ENCODE data around the gene DUSP14. TPM values are rescaled to one million over a fixed set of nuclear protein-coding genes. Genes with fewer than 3 reads are reported as not detected.

DUSP14 gene
- total RNA-seq, 1 experiment from 2014 or later = 56.2 TPM

DNA sequence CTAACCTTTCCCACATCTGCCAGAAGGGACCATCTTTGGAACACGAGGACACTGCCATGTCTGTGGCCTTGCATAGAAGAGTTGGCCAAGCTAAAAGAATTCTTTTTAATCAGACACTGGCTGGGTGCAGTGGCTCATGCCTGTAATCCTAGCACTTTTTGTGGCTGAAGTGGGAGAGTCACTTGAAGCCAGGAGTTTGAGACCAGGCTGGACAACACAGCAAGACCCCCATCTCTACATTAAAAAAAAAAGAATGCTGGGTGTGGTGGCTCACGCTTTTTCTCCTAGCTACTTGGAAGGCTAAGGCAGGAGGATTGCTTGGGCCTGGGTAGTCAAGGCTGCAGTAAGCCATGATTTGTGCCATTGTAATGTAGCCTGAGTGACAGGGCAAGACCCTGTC, 9.3 kb upstream of the DUSP14 start:
- no peak overlapping the region for H3K27ac ChIP-seq (ENCODE audit: low read length)
- H3K9ac ChIP-seq (ENCODE audit: low read length) = no peak overlapping the region
- TF ChIP-seq, protein P1, sequence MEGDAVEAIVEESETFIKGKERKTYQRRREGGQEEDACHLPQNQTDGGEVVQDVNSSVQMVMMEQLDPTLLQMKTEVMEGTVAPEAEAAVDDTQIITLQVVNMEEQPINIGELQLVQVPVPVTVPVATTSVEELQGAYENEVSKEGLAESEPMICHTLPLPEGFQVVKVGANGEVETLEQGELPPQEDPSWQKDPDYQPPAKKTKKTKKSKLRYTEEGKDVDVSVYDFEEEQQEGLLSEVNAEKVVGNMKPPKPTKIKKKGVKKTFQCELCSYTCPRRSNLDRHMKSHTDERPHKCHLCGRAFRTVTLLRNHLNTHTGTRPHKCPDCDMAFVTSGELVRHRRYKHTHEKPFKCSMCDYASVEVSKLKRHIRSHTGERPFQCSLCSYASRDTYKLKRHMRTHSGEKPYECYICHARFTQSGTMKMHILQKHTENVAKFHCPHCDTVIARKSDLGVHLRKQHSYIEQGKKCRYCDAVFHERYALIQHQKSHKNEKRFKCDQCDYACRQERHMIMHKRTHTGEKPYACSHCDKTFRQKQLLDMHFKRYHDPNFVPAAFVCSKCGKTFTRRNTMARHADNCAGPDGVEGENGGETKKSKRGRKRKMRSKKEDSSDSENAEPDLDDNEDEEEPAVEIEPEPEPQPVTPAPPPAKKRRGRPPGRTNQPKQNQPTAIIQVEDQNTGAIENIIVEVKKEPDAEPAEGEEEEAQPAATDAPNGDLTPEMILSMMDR (conservative IDR thresholded peaks at IDR 0.05; ENCODE audit: low read depth, low read length) = no peak
- TF ChIP-seq EZH2 (IDR thresholded peaks at IDR 0.05; ENCODE audit: low read length, unreplicated experiment) = no peak
- no peak for TF ChIP-seq EZH2phosphoT487 (IDR thresholded peaks at IDR 0.05; ENCODE audit: borderline replicate concordance, low read length)
- peaks cover 11% of the 10 kb centered on the region; the same call in 1 of the 2 replicates for H3K36me3 ChIP-seq (ENCODE audit: low read depth, low read length)
- POLR2A ChIA-PET (ENCODE audit: unreplicated experiment) = no interaction called here
- no peak for DNase-seq
- CTCF ChIA-PET = no interaction called here
- H3K4me2 ChIP-seq (ENCODE audit: low read length) = no peak overlapping the region
- H3K79me2 ChIP-seq (ENCODE audit: low read length) = no peaks in the 10 kb centered on the region
- no peaks in the 10 kb centered on the region for H3K9me3 ChIP-seq (ENCODE audit: low read length)
- no peak overlapping the region for H3K4me3 ChIP-seq (ENCODE audit: low read length)
- no peak overlapping the region for H2AFZ ChIP-seq (ENCODE audit: low read length)
- ATAC-seq = no peak
- intact Hi-C loops (cut with micrococcal nuclease) = loop anchor here (10.0 kb wide), 1 partner anchor 76 kb away; the partner anchor contains the start of genes ACACA and TADA2A
- no peaks in the 10 kb centered on the region for H4K20me1 ChIP-seq (ENCODE audit: low read length)
- no peaks in the 10 kb centered on the region for H3K27me3 ChIP-seq (ENCODE audit: low read length)
- H3K4me1 ChIP-seq (ENCODE audit: insufficient read depth, low read length) = peaks cover 25% of the 10 kb centered on the region
- no peaks in the 10 kb centered on the region for H3K9me2 ChIP-seq (replicated peaks; ENCODE audit: low read length)
- no peaks in the 10 kb centered on the region for H3F3A ChIP-seq (ENCODE audit: low read length, unreplicated experiment)
- no TSS peak for BruUV-seq (replicated peaks)

DNA sequence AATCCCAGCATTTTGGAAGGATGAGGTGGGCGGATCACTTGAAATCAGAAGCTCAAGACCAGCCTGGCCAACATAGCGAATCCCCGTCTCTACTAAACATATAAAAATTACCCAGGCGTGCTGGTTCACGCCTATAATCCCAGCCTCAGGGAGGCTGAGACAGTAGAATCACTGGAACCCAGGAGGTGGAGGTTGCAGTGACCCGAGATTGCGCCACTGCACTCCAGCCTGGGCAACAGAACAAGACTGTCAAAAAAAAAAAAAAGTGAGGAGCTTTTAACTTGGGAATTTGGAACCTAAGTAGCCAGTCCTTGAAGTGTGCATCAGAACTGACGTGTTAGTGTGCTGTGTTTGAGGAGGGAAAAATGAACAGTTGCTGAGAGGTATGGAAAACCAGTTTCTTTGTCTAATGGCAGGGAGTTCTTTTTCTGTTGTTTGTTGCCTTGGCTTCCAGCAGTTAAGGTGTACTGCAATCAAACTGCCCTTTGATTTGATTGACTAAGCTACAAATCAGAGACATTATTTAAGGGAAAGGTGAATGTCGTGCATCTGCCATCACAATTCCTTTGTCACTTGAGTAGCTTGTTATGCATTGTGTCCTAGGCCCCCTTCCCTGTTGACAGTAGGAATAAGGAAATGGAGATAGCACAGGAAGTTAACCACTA, 8.6 kb upstream of the DUSP14 start:
- Histone ChIP-seq H3K4me2 (ENCODE audit: low read length) (no peak overlapping the region), H4K20me1 (ENCODE audit: low read length) (no peaks in the 10 kb centered on the region), H3K79me2 (ENCODE audit: low read length) (no peaks in the 10 kb centered on the region), H2AFZ (ENCODE audit: low read length) (no peak overlapping the region), H3K4me1 (ENCODE audit: insufficient read depth, low read length) (peaks cover 18% of the 10 kb centered on the region), H3F3A (ENCODE audit: low read length, unreplicated experiment) (no peaks in the 10 kb centered on the region), H3K36me3 (ENCODE audit: low read depth, low read length) (peaks cover 11% of the 10 kb centered on the region; the same call in 1 of the 2 replicates), H3K9ac (ENCODE audit: low read length) (no peak overlapping the region), H3K9me2 (replicated peaks; ENCODE audit: low read length) (no peaks in the 10 kb centered on the region), H3K4me3 (ENCODE audit: low read length) (no peak overlapping the region), H3K27me3 (ENCODE audit: low read length) (no peaks in the 10 kb centered on the region), H3K27ac (ENCODE audit: low read length) (no peak overlapping the region), H3K9me3 (ENCODE audit: low read length) (no peaks in the 10 kb centered on the region)
- TF ChIP-seq EZH2phosphoT487 (IDR thresholded peaks at IDR 0.05; ENCODE audit: borderline replicate concordance, low read length) (no peak), EZH2 (IDR thresholded peaks at IDR 0.05; ENCODE audit: low read length, unreplicated experiment) (no peak)
- TF ChIP-seq, protein P1 (conservative IDR thresholded peaks at IDR 0.05; ENCODE audit: low read depth, low read length) = no peak
- ATAC-seq (no peak), DNase-seq (no peak)
- BruUV-seq (replicated peaks) = no TSS peak
- intact Hi-C loops (cut with micrococcal nuclease) = loop anchor here (10.0 kb wide), 1 partner anchor 76 kb away; the partner anchor contains the start of genes ACACA and TADA2A
- POLR2A ChIA-PET (ENCODE audit: unreplicated experiment) = no interaction called here
- CTCF ChIA-PET = interaction anchor here (0.6 kb wide), 1 partner anchor 9 kb away, joined by 3 read pairs; the partner anchor contains the start of gene DUSP14

All from PC-3 (cell line).